Naive thymus-derived CD4-positive, alpha-beta T cell (primary cell): Measurements from ENCODE around the gene FRMD4A. TPM values are rescaled to one million over a fixed set of nuclear protein-coding genes. Genes with fewer than 3 reads are reported as not detected.
"Not testable (repeated sequence)": the region's sequence is repeated elsewhere in the genome, so short reads cannot be mapped to it uniquely, and the experiment has no call there.

Experiments
- ATAC-seq: fragments of 150-1000 bp; cut with Tn5 transposase; 2 replicates; pipeline ENCODE4 v1.10.0; 2021; ENCODE audit warnings: mild to moderate bottlenecking, moderate library complexity
- CTCF ChIA-PET: fragments of 350-600 bp; sonication (Branson Sonifier 250); formaldehyde crosslinking; loops from one replicate; lab custom pipeline; 2021; ENCODE audit warnings: antibody characterized with exemption; lab: Charles Lee
- POLR2A ChIA-PET: fragments of 350-600 bp; sonication (Branson Sonifier 250); formaldehyde crosslinking; loops from one replicate; lab custom pipeline; 2021; ENCODE audit warnings: antibody characterized with exemption, inconsistent platforms; lab: Charles Lee
- DNase-seq, 9 donors: peaks; one replicate each; pipeline versions ENCODE4 v3.0.0 to v3.0.0-alpha.2; 2020 to 2022; ENCODE audit warnings: mixed read lengths in 1 of 9
- H3K27ac ChIP-seq: one replicate; pipeline ENCODE4 v1.7.0; 2013; ENCODE audit warnings: mild to moderate bottlenecking, low read depth, low read length, moderate library complexity
- H3K27me3 ChIP-seq, 2 donors: one replicate each; pipeline ENCODE4 v1.7.0; 2013; ENCODE audit warnings: low read length in 2 of 2, mild to moderate bottlenecking in 2 of 2, moderate library complexity in 2 of 2; ENCODE audit not compliant: control insufficient read depth in 2 of 2, insufficient read depth in 2 of 2
- H3K36me3 ChIP-seq, 3 experiments: 1 replicate in 2 of 3; 2 replicates in 1 of 3; pipeline ENCODE4 v1.7.0; 2013; ENCODE audit warnings: low read length in 3 of 3, mild to moderate bottlenecking in 3 of 3, moderate library complexity in 1 of 3; ENCODE audit not compliant: insufficient read depth in 3 of 3, control insufficient read depth in 2 of 3
- H3K4me1 ChIP-seq, 2 donors: one replicate each; pipeline ENCODE4 v1.7.0; 2013; ENCODE audit warnings: low read length in 2 of 2, mild to moderate bottlenecking in 2 of 2, moderate library complexity in 1 of 2; ENCODE audit not compliant: control insufficient read depth in 2 of 2, insufficient read depth in 2 of 2
- H3K4me3 ChIP-seq: 2 replicates; pipeline ENCODE4 v1.7.0; 2013; ENCODE audit warnings: mild to moderate bottlenecking, low read length
- H3K9me3 ChIP-seq, 3 experiments: 1 replicate in 2 of 3; 2 replicates in 1 of 3; pipeline ENCODE4 v1.7.0; 2013; ENCODE audit warnings: low read length in 3 of 3; ENCODE audit not compliant: control insufficient read depth in 2 of 3
- H3K27ac Mint-ChIP-seq, 9 donors: one replicate each; pipeline ENCODE4 v1.8.0; 2020 to 2022; ENCODE audit warnings: mixed read lengths in 9 of 9, mild to moderate bottlenecking in 8 of 9, moderate library complexity in 5 of 9, inconsistent platforms in 2 of 9
- H3K27me3 Mint-ChIP-seq, 5 donors: one replicate each; pipeline ENCODE4 v1.8.0; 2021 to 2022; ENCODE audit warnings: mixed read lengths in 5 of 5, mild to moderate bottlenecking in 1 of 5
- H3K36me3 Mint-ChIP-seq, 5 donors: one replicate each; pipeline ENCODE4 v1.8.0; 2020 to 2022; ENCODE audit warnings: mixed read lengths in 5 of 5, mild to moderate bottlenecking in 3 of 5, inconsistent platforms in 1 of 5
- H3K4me1 Mint-ChIP-seq, 7 donors: one replicate each; pipeline ENCODE4 v1.8.0; 2020 to 2022; ENCODE audit warnings: mixed read lengths in 7 of 7, mild to moderate bottlenecking in 3 of 7, inconsistent platforms in 1 of 7
- H3K4me3 Mint-ChIP-seq, 10 donors: one replicate each; pipeline ENCODE4 v1.8.0; 2020 to 2022; ENCODE audit warnings: mild to moderate bottlenecking in 10 of 10, mixed read lengths in 10 of 10, moderate library complexity in 6 of 10, inconsistent platforms in 2 of 10
- H3K9me3 Mint-ChIP-seq, 11 donors: one replicate each; pipeline ENCODE4 v1.8.0; 2020 to 2022; ENCODE audit warnings: mixed read lengths in 11 of 11, mild to moderate bottlenecking in 4 of 11, inconsistent platforms in 1 of 11, moderate library complexity in 1 of 11
- intact Hi-C, 2 donors: fragments of 100-400 bp; cut with micrococcal nuclease; formaldehyde crosslinking; loops; one replicate each; pipeline ENCODE4 v1.15.1; 2023
- polyA plus RNA-seq, 2 donors: library from polyadenylated mRNA; unstranded; fragments of 300-500 nt; fragmentation: Illumina TruSeq; gene quantifications; one replicate each; pipeline ENCODE4 v1.2.3, GENCODE V29; 2021
- total RNA-seq, 6 experiments: library from RNA in 5 of 6; stranded (reverse) in 5 of 6; gene quantifications; 1 replicate in 5 of 6; 2 replicates in 1 of 6; pipeline ENCODE4 v1.2.3 and lab custom pipeline; 2021 to 2026

Gene FRMD4A
- total and polyA plus RNA-seq, 7 experiments from 2014 or later, result 0.10 to 3.1 (median 0.62) TPM

DNA sequence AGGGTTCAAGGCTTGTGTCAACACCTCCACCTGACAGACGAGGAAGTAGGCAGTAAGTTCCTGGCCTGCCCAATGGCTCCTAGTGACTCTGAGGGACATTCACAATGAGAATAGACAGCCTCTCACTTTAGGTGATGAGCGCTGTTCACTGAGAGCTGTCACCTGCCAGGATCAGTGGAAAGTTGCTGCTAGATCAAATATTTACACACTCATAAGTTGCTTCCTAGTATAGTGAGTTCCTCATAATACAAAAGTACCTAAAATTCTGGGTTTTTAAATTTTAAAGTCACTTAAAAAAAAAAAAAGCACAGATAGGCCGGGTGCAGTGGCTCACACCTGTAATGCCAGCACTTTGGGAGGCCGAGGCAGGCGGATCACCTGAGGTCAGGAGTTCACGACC lies 423.2 kb downstream of the FRMD4A start:
- DNase-seq (no peak), ATAC-seq (no peak)
- Histone ChIP-seq H3K27me3 (no peaks in the 10 kb centered on the region), H3K9me3 (no peaks in the 10 kb centered on the region), H3K4me3 (no peak overlapping the region), H3K27ac (no peak overlapping the region), H3K4me1 (no peaks in the 10 kb centered on the region), H3K36me3 (no peaks in the 10 kb centered on the region)
- no peaks in the 10 kb centered on the region for H3K9me3 Mint-ChIP-seq
- H3K27me3 Mint-ChIP-seq, result peaks cover 0 to 12% (median 0%) of the 10 kb centered on the region in 5 donors
- ChIA-PET POLR2A (no interaction called here), CTCF (no interaction called here)
- intact Hi-C loops, result no loop called here
- no peak overlapping the region for H3K4me3 Mint-ChIP-seq
- no peak overlapping the region for H3K27ac Mint-ChIP-seq
- peaks cover 0 to 11% (median 6%) of the 10 kb centered on the region in 7 donors for H3K4me1 Mint-ChIP-seq
- H3K36me3 Mint-ChIP-seq, result peaks cover 0 to 4% (median 0%) of the 10 kb centered on the region in 5 donors

DNA sequence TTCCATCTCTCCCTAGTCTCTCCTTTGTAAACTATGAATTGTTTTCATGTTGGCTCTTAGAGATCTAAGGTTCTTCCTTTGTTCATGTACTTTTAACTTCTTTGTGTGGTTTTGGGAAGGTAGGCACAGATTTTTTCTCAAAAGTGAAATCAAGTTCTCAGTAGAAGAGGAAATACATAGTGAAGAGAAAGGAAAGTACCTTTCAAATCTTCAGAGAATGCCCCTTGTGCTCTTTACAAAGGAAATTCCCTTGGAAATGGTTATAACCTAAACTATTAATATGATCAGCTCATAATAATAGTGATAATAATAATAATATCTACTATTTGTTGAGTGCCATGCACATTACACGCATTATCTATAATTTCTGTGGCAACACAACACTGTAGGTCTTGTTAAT lies 425.4 kb downstream of the FRMD4A start:
- Mint-ChIP-seq H3K36me3 (peaks cover 0 to 4% (median 0%) of the 10 kb centered on the region in 5 donors), H3K9me3 (no peaks in the 10 kb centered on the region), H3K4me3 (no peak overlapping the region), H3K27me3 (peaks cover 0 to 9% (median 0%) of the 10 kb centered on the region in 5 donors), H3K4me1 (peaks cover 0 to 7% (median 4%) of the 10 kb centered on the region in 7 donors), H3K27ac (peak overlapping the region in 1 of 9 donors; percentile 10)
- no peak for DNase-seq
- H3K36me3 ChIP-seq, result no peaks in the 10 kb centered on the region
- ChIA-PET CTCF (no interaction called here), POLR2A (no interaction called here)
- no peaks in the 10 kb centered on the region for H3K27me3 ChIP-seq
- no peak overlapping the region for H3K27ac ChIP-seq
- no peaks in the 10 kb centered on the region for H3K9me3 ChIP-seq
- H3K4me1 ChIP-seq, result no peaks in the 10 kb centered on the region
- intact Hi-C loops, result no loop called here
- H3K4me3 ChIP-seq, result no peak overlapping the region
- ATAC-seq, result no peak

DNA sequence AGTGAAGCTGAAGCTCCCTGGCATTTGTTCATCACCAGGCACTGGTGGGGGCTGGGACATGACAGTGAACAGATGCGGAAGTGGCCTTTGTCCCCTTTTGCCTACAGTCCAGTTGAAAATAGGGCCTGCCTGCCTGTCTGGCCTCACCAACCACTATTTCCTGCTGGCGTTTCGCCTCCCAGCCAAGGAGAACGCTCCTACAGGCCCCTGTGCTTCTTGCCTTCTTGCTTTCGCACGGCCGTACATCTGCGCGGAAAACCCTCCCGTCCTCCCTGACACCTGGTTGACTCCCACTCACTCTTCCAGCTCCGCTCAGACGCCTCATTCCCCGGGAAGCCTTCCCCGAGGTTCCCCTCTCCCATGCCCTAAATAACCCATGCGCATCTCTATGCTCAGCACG lies 426.7 kb downstream of the FRMD4A start:
- no peak for ATAC-seq
- peaks cover 0 to 4% (median 0%) of the 10 kb centered on the region in 5 donors for H3K36me3 Mint-ChIP-seq
- Histone ChIP-seq H3K36me3 (no peaks in the 10 kb centered on the region), H3K27ac (no peak overlapping the region), H3K9me3 (no peaks in the 10 kb centered on the region), H3K4me3 (no peak overlapping the region), H3K27me3 (no peaks in the 10 kb centered on the region), H3K4me1 (no peaks in the 10 kb centered on the region)
- ChIA-PET POLR2A (no interaction called here), CTCF (no interaction called here)
- no peaks in the 10 kb centered on the region for H3K9me3 Mint-ChIP-seq
- H3K27ac Mint-ChIP-seq, result peak overlapping the region in 1 of 9 donors; percentile 10
- peaks cover 0 to 6% (median 4%) of the 10 kb centered on the region in 7 donors for H3K4me1 Mint-ChIP-seq
- intact Hi-C loops, result no loop called here
- H3K4me3 Mint-ChIP-seq, result no peak overlapping the region
- DNase-seq, result no peak
- H3K27me3 Mint-ChIP-seq, result peaks cover 0 to 3% (median 0%) of the 10 kb centered on the region in 5 donors

DNA sequence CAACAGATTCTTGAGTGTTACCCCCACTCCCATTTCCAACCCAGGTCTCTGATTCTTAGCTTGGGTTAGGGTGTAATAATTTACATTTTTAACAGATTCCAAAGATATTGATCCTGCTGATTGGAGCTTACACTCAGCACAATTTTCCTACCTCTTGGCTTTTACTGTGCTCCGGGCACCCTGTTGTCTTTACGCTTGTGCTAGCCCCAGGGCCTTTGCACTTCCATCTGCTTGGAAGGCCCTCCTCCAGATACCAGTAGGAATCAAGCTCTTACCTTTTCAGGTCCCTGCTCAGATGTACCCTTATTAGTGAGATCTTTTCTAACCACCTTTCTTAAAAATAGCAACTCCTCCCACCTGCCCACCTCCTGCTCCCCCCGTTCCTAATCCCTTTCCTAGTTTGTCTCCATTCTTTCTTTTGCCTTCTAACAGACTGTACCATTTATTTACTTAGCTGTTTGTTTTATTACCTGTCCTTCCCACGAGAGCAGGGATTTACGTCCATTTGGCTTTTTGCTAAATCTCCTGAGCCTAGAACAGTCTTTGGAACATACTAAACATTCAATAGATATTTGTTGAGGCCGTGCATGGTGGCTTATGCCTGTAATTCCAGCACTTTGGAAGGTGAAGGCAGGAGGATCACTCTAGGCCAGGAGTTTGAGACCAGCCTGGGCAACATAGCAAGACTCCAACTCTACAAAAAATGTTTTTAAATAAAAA lies 427.7 kb downstream of the FRMD4A start:
- Mint-ChIP-seq H3K4me1 (peaks cover 0 to 6% (median 4%) of the 10 kb centered on the region in 7 donors), H3K36me3 (peaks cover 0 to 4% (median 0%) of the 10 kb centered on the region in 5 donors), H3K27me3 (peaks cover 0 to 3% (median 0%) of the 10 kb centered on the region in 5 donors), H3K9me3 (no peaks in the 10 kb centered on the region), H3K27ac (peak overlapping the region in 1 of 9 donors; percentile 45), H3K4me3 (no peak overlapping the region)
- POLR2A ChIA-PET, result no interaction called here
- CTCF ChIA-PET, result no interaction called here
- ATAC-seq (no peak), DNase-seq (no peak)
- Histone ChIP-seq H3K36me3 (no peaks in the 10 kb centered on the region), H3K27ac (no peak overlapping the region), H3K4me1 (no peaks in the 10 kb centered on the region), H3K27me3 (no peaks in the 10 kb centered on the region), H3K4me3 (no peak overlapping the region), H3K9me3 (no peaks in the 10 kb centered on the region)
- intact Hi-C loops, result no loop called here

DNA sequence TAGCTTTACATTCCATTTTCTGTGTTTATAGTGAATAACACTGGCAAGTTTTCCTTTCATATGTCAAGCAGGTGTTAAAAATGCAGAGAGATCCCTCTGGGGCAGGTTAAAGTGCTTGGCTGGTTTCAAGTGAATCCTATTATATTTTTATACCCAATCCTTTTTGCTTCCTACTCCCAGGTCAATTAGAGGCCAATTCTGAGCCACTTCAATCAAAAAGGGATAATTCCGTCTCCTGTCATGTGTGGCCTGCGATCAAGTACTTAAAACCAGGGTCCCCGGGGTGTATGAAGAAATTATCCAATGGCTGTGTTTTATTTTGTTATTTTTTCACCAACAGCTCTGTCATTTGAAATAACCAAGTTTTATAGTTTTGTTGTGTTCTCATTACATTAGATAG lies 430.8 kb downstream of the FRMD4A start:
- no peak overlapping the region for H3K4me3 Mint-ChIP-seq
- no peaks in the 10 kb centered on the region for H3K4me1 ChIP-seq
- no peaks in the 10 kb centered on the region for H3K27me3 ChIP-seq
- no peaks in the 10 kb centered on the region for H3K9me3 Mint-ChIP-seq
- peaks cover 0 to 10% (median 6%) of the 10 kb centered on the region in 5 donors for H3K27me3 Mint-ChIP-seq
- no peaks in the 10 kb centered on the region for H3K9me3 ChIP-seq
- ChIA-PET POLR2A (no interaction called here), CTCF (interaction anchor here (1.4 kb wide), 1 partner anchor 40 kb away, joined by 4 read pairs; no protein-coding TSS in a partner anchor)
- ATAC-seq, result no peak
- peaks cover 0 to 10% (median 4%) of the 10 kb centered on the region in 5 donors for H3K36me3 Mint-ChIP-seq
- no peak overlapping the region for H3K27ac Mint-ChIP-seq
- intact Hi-C loops, result no loop called here
- no peak for DNase-seq
- H3K4me1 Mint-ChIP-seq, result peaks cover 0 to 4% (median 0%) of the 10 kb centered on the region in 7 donors
- no peak overlapping the region for H3K4me3 ChIP-seq
- no peaks in the 10 kb centered on the region for H3K36me3 ChIP-seq
- no peak overlapping the region for H3K27ac ChIP-seq

DNA sequence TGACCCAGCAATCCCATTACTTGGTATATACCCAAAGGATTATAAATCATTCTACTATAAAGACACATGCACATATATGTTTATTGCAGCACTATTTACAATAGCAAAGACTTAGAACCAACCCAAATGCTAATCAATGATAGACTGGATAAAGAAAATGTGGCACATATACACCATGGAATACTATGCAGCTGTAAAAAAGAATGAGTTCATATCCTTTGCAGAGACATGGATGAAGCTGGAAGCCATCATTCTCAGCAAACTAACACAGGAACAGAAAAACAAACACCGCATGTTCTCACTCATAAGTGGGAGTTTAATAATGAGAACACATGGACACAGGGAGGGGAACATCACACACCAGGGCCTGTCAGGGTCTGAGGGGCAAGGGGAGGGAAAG lies 434.6 kb downstream of the FRMD4A start:
- H3K4me3 Mint-ChIP-seq, ATAC-seq, H3K27me3 ChIP-seq, H3K27ac ChIP-seq, intact Hi-C loops, DNase-seq, H3K36me3 ChIP-seq, H3K27ac Mint-ChIP-seq, H3K36me3 Mint-ChIP-seq, POLR2A ChIA-PET, CTCF ChIA-PET, H3K9me3 Mint-ChIP-seq, H3K9me3 ChIP-seq, H3K4me1 ChIP-seq, H3K4me3 ChIP-seq: not testable (repeated sequence)
- Mint-ChIP-seq H3K27me3 (peaks cover 31 to 40% (median 38%) of the 10 kb centered on the region in 5 donors), H3K4me1 (peaks cover 5 to 27% (median 20%) of the 10 kb centered on the region in 7 donors)
